ENCODE data around the gene PSKH1.

Gene PSKH1

DNA sequence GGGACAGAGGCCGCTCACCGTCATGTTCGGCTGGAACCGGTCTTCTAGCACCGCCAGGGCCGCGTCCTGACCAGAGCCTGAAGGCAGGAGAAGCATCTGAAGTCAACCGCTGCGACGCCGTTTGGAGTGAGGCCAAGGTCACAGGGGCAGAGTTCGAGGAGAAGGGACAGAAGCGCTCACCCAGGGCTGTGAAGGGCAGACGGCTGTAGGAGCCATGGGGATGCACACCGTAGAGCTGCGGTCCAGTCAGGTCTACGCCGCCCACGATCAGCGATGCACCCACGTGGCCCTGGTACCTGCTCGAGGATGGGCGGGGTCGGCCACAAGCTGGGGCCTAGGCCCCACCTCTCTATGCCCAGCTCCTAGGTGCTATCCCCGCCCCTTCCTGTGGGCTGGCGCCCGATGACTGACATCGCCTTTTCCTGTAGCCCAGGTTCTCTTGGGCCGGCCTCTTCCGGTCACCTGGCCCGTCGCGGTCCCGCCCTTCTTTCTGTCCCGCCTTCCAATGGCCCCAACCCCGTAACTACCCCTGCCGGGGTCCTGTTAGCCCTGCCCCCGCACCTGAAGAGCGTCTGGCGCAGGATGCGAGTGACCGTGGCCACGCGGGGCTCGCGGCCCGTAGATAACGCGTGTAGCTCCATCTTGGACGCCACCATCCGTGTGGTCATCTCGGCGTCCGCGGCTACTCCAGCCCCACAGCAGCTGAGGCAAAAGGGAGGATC is 42.5 kb downstream of the PSKH1 start (continued):
- TF ChIP-seq, protein P1, sequence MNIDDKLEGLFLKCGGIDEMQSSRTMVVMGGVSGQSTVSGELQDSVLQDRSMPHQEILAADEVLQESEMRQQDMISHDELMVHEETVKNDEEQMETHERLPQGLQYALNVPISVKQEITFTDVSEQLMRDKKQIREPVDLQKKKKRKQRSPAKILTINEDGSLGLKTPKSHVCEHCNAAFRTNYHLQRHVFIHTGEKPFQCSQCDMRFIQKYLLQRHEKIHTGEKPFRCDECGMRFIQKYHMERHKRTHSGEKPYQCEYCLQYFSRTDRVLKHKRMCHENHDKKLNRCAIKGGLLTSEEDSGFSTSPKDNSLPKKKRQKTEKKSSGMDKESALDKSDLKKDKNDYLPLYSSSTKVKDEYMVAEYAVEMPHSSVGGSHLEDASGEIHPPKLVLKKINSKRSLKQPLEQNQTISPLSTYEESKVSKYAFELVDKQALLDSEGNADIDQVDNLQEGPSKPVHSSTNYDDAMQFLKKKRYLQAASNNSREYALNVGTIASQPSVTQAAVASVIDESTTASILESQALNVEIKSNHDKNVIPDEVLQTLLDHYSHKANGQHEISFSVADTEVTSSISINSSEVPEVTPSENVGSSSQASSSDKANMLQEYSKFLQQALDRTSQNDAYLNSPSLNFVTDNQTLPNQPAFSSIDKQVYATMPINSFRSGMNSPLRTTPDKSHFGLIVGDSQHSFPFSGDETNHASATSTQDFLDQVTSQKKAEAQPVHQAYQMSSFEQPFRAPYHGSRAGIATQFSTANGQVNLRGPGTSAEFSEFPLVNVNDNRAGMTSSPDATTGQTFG (tag by site-specific recombination; IDR thresholded peaks at IDR 0.05; ENCODE audit: borderline replicate concordance) = no peak
- TF ChIP-seq ZNF132 (tag by site-specific recombination; IDR thresholded peaks at IDR 0.05; ENCODE audit: borderline replicate concordance) (no peak), ZNF624 (tag by site-specific recombination; IDR thresholded peaks at IDR 0.05) (no peak), KLF9 (tag by site-specific recombination; IDR thresholded peaks at IDR 0.05; ENCODE audit: low read depth) (peak; percentile 97), ZNF670 (tag by site-specific recombination; IDR thresholded peaks at IDR 0.05; ENCODE audit: low read depth) (no peak), ZNF621 (tag by site-specific recombination; IDR thresholded peaks at IDR 0.05) (no peak), ZNF175 (tag by site-specific recombination; IDR thresholded peaks at IDR 0.05) (no peak), ZNF677 (tag by site-specific recombination; IDR thresholded peaks at IDR 0.05) (no peak), ZNF223 (tag by site-specific recombination; IDR thresholded peaks at IDR 0.05) (no peak), ZNF610 (tag by site-specific recombination; IDR thresholded peaks at IDR 0.05; ENCODE audit: borderline replicate concordance) (0 out of 2 replicates have a peak, but pooled peaks have one; percentile 37), ZNF426 (tag by site-specific recombination; IDR thresholded peaks at IDR 0.05) (no peak), ZNF335 (tag by site-specific recombination; conservative IDR thresholded peaks at IDR 0.05) (peak; percentile 95), ZNF785 (tag by site-specific recombination; IDR thresholded peaks at IDR 0.05) (0 out of 2 replicates have a peak, but pooled peaks have one; percentile 27), ZNF394 (tag by site-specific recombination; IDR thresholded peaks at IDR 0.05; ENCODE audit: borderline replicate concordance) (peak; percentile 73; the same call in 1 of the 2 replicates), ZNF37A (tag by site-specific recombination; IDR thresholded peaks at IDR 0.05) (no peak), ZNF580 (tag by site-specific recombination; IDR thresholded peaks at IDR 0.05) (peak; percentile 97), ZIC2 (tag by site-specific recombination; IDR thresholded peaks at IDR 0.05) (peak; percentile 9; the same call in 1 of the 2 replicates), TCF7L2 (IDR thresholded peaks at IDR 0.05; ENCODE audit: borderline replicate concordance, low read depth, low read length) (no peak), BCL11B (tag by site-specific recombination; IDR thresholded peaks at IDR 0.05; ENCODE audit: low read depth) (peak; percentile 91), ZSCAN18 (tag by site-specific recombination; IDR thresholded peaks at IDR 0.05) (no peak), OSR2 (tag by site-specific recombination; IDR thresholded peaks at IDR 0.05) (no peak), GLI2 (tag by site-specific recombination; IDR thresholded peaks at IDR 0.05; ENCODE audit: borderline replicate concordance, low read depth) (no peak), ZNF585B (tag by site-specific recombination; IDR thresholded peaks at IDR 0.05) (no peak), KLF16 (tag by site-specific recombination; IDR thresholded peaks at IDR 0.05) (peak; percentile 81), ZNF76 (tag by site-specific recombination; IDR thresholded peaks at IDR 0.05; ENCODE audit: borderline replicate concordance, low read depth) (peak; percentile 23; the same call in 1 of the 2 replicates), PRDM10 (tag by site-specific recombination; IDR thresholded peaks at IDR 0.05) (peak; percentile 76), ZNF48 (tag by site-specific recombination; IDR thresholded peaks at IDR 0.05) (no peak), REPIN1 (tag by site-specific recombination; IDR thresholded peaks at IDR 0.05; ENCODE audit: low read depth) (no peak)
- TF ChIP-seq, protein P2, sequence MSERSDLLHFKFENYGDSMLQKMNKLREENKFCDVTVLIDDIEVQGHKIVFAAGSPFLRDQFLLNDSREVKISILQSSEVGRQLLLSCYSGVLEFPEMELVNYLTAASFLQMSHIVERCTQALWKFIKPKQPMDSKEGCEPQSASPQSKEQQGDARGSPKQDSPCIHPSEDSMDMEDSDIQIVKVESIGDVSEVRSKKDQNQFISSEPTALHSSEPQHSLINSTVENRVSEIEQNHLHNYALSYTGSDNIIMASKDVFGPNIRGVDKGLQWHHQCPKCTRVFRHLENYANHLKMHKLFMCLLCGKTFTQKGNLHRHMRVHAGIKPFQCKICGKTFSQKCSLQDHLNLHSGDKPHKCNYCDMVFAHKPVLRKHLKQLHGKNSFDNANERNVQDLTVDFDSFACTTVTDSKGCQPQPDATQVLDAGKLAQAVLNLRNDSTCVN (tag by site-specific recombination; optimal IDR thresholded peaks at IDR 0.05) = peak; percentile 74
